GM21423 (cell line): ENCODE measurements around the gene OTOR.
A peak's percentile ranks its signal among the peaks of the same experiment; 100 is the strongest.

ENCODE experiments used
- ATAC-seq: cut with Tn5 transposase; IDR thresholded peaks from one replicate; pipeline ENCODE4 v1.9.1; 2021; ENCODE audit warnings: mild to moderate bottlenecking, moderate library complexity; ENCODE audit not compliant: unreplicated experiment

The OTOR gene

GRCh38 chr20:16747291-16747811 is 807 bp upstream of the OTOR start:
- ATAC-seq: no peak

- no peak for ATAC-seq
Measured at GRCh38 chr20:16749573-16749972, 1.4 kb downstream of the OTOR start.

GRCh38 chr20:16752082-16752481 is 3.9 kb downstream of the OTOR start:
- ATAC-seq: no peak

DNA sequence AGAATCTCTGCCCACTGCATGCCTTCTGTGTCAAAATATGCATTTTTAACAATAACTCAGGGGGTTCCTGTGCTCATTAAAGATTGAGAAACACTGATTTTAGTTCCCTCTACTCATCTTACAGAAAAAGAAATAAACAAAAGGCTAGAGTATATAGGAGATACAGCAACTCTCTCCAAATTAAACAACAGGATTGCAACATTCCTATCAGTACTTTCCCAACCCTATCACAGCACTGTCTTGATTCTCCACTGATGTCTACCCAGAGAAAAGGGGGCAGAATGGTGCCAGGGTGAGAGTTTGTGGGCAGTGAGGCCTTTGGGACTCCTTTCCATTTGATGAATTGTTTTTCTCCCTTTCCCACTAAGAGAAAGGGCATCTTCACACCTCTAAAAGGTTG is 4.7 kb downstream of the OTOR start:
- ATAC-seq: no peak

- ATAC-seq: no peak
Measured at GRCh38 chr20:16758454-16759180, 10.5 kb downstream of the OTOR start.

DNA sequence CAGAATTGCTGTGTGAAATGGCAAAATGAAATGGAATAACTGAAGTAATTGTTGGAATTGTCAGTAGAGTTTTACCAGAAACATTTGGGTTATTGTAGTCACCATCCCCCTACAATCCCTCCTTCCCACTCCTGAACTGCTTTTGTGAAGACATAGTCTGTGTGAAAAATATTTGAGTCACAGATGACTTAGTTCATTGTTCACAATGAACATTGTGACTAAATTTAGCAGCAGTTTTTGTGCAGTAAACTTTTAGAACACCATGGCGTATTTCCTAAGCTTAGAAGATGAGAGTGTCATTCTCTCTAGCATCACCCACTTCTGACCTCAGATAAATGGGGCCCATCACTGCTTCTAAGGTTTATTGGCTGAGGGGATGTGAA is 11.0 kb downstream of the OTOR start:
- ATAC-seq: no peak

DNA sequence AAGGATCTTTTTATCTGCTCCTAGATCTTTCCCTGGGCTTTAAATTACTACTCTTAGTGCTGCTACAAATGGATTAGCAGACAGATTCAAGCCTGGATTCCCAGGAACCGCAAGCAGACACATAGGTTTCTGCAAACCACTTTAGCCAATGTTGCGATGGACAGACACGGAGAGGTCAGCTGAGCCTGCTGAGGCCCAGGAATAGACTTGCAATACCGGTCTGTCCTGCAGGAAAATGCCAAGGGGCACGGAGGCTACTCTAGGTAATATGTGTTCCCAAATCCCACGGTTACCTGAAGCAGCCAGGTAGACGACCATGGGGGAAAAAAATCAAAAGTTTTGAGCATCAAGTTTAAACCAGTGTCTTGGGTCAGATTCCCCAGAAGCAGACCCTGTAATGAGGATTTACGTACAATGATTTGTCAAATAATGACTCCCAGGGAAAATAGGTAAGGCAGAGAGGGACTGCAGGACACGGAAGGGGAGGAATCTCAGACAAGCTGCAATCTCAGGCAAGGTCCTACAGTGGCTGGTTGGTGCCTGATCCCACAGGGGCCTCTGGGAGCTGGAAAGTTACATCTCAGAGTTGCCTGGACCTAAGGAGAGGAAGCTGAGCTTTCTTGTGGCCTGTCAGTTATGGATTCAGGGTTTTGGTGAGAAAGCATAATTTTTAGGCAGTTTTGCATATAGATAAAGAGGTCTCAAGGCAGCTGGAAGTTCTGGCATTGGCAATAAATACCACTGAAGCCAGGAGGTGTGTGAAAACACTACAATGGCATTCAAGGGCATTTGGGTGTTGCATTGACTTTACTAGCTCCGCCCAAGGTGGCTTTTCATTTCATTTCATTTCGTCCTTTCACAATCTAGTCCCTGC is 12.5 kb downstream of the OTOR start:
- ATAC-seq: no peak

- peak; percentile 68 for ATAC-seq
Measured at GRCh38 chr20:16761305-16761829, 13.2 kb downstream of the OTOR start.

- no peak for ATAC-seq
Measured at GRCh38 chr20:16764560-16764959, 16.4 kb downstream of the OTOR start.

- no peak for ATAC-seq
Measured at GRCh38 chr20:16771213-16771612, 23.1 kb downstream of the OTOR start.

- no peak for ATAC-seq
Measured at GRCh38 chr20:16775961-16776360, 27.8 kb downstream of the OTOR start.

DNA sequence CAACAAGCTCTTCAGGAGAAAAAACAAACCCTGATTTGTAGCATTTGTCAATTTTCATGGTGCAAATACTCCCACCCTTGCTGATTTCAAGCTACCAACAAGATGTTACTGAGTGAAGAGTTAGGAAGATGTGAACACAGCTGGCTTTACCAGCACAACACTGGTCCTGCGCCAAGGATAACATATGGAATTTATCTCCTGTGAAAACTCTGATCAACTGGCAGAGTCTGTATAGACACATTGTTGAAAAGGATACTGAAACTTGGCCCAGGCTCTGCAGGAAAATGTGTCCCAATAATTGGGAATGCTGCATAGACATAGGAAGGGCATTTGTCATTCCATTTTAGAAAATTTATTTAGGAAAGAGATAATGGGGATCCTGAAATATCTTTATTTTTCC is 29.0 kb downstream of the OTOR start:
- ATAC-seq: no peak

DNA sequence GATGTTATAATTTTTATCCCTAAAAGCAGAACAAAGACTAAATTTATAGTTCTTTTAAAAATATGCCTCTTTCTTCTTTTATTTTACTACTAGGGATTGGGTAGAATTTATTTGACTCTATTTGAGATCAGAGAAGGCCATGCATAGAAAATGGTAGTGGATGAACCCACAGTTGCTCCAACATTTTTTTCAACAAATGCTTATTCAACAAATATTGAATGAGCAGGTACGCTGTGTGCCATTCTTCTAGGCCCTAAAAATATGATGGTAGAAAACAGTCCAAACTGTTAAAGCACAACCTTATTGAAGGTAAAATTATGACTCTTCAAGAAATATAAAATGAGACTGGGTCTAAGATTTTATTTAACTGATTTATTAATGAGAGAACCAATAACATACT is 30.0 kb downstream of the OTOR start:
- no peak for ATAC-seq

DNA sequence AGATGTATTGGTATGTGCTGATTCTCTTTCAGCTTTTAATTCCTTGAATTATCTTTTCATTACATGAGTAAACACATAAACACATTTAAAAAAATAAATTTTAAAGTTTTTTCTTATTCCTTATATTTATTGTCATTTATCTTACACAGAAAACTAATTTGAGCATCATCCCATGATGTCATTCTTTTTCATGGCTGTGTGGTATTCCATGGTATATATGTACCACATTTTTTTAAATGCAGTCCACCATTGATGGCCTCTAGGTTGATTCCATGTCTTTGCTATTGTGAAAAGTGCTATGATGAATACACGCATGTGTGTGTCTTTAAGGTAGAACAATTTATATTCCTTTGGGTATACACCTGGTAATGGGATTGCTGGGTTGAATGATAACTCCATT is 33.3 kb downstream of the OTOR start:
- ATAC-seq: no peak

DNA sequence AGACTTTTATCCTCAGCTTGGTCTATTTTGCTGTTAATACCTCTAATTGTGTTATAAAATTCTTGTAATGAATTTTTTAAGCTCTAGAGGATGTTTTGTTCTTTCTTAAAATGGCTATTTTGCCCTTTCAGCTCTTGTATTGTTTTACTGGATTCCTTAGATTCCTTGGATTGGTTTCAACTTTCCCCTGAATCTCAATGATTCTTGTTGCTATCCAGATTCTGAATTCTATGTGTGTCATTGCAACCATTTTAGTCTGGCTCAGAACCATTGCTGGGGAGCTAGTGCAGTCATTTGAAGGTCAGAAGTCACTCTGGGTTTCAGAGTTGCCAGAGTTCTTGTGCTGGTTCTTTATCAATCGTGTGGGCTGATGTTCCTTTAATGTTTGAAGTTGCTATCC is 37.1 kb downstream of the OTOR start:
- ATAC-seq: no peak
